GM23248 (cell line): ENCODE data around the gene NDE1. TPM values are rescaled to one million over a fixed set of nuclear protein-coding genes. Genes with fewer than 3 reads are reported as not detected.

ENCODE experiments used
- DNase-seq: peaks from one replicate; pipeline ENCODE4 v3.0.0-alpha.2; 2015
- H2AFZ ChIP-seq: fragments of 200-600 bp; sonication (generic); 2 replicates; pipeline ENCODE4 v1.6.1; 2016; ENCODE audit warnings: antibody characterized with exemption
- H3F3A ChIP-seq: fragments of 200-600 bp; sonication (generic); 2 replicates; pipeline ENCODE4 v1.6.1; 2016; ENCODE audit warnings: mild to moderate bottlenecking, antibody characterized with exemption, mixed run types; ENCODE audit not compliant: insufficient read depth
- H3K27ac ChIP-seq: fragments of 200-600 bp; sonication (generic); 2 replicates; pipeline ENCODE4 v1.5.1; 2016; ENCODE audit warnings: mild to moderate bottlenecking
- H3K27me3 ChIP-seq: fragments of 200-600 bp; sonication (generic); replicated peaks from 2 replicates; pipeline ENCODE4 v1.6.1; 2016; ENCODE audit warnings: mild to moderate bottlenecking; ENCODE audit not compliant: insufficient read depth
- H3K36me3 ChIP-seq: fragments of 200-600 bp; sonication (generic); 2 replicates; pipeline ENCODE4 v1.6.1; 2016; ENCODE audit warnings: low read depth, mild to moderate bottlenecking
- H3K4me1 ChIP-seq: fragments of 200-600 bp; sonication (generic); 2 replicates; pipeline ENCODE4 v1.6.1; 2016; ENCODE audit warnings: mild to moderate bottlenecking; ENCODE audit not compliant: insufficient read depth
- H3K4me2 ChIP-seq: fragments of 200-600 bp; sonication (generic); one replicate; pipeline ENCODE4 v1.6.1; 2016; ENCODE audit warnings: mild to moderate bottlenecking; ENCODE audit not compliant: unreplicated experiment
- H3K4me3 ChIP-seq: fragments of 200-600 bp; sonication (generic); 2 replicates; pipeline ENCODE4 v1.5.1; 2016; ENCODE audit warnings: mild to moderate bottlenecking
- H3K79me2 ChIP-seq: fragments of 200-600 bp; sonication (generic); 2 replicates; pipeline ENCODE4 v1.6.1; 2016; ENCODE audit warnings: mild to moderate bottlenecking; ENCODE audit not compliant: insufficient read depth
- H3K9ac ChIP-seq: fragments of 200-600 bp; sonication (generic); 2 replicates; pipeline ENCODE4 v1.6.1; 2016; ENCODE audit warnings: mild to moderate bottlenecking
- H3K9me2 ChIP-seq: fragments of 200-600 bp; sonication (generic); 2 replicates; pipeline ENCODE4 v1.6.1; 2016; ENCODE audit warnings: mixed run types, mild to moderate bottlenecking, moderate library complexity; ENCODE audit not compliant: insufficient read depth
- H3K9me3 ChIP-seq: fragments of 200-600 bp; sonication (generic); one replicate; pipeline ENCODE4 v1.6.1; 2017; ENCODE audit warnings: low read depth
- H4K20me1 ChIP-seq: fragments of 200-600 bp; sonication (generic); 2 replicates; pipeline ENCODE4 v1.6.0; 2016; ENCODE audit not compliant: insufficient read depth
- EZH2 ChIP-seq: fragments of 200-600 bp; sonication (generic); IDR thresholded peaks from 2 replicates; pipeline ENCODE4 v1.6.1; 2018; ENCODE audit warnings: antibody characterized with exemption, mild to moderate bottlenecking; ENCODE audit not compliant: insufficient read depth, poor library complexity, severe bottlenecking
- EZH2phosphoT487 ChIP-seq: fragments of 200-600 bp; sonication (generic); IDR thresholded peaks from 2 replicates; pipeline ENCODE4 v1.6.1; 2018; ENCODE audit warnings: antibody characterized with exemption, moderate library complexity, mild to moderate bottlenecking, low read depth; ENCODE audit not compliant: insufficient read depth
- WGBS, 2 experiments: methylation state at CpG; one replicate each; pipeline ENCODE4 v1.1.6; 2015 to 2017; ENCODE audit warnings: low lambda C conversion rate in 2 of 2, low coverage in 1 of 2; ENCODE audit errors: missing lambda C conversion rate in 2 of 2; 5-methylcytosine and 5-hydroxymethylcytosine counted together
- in situ Hi-C: fragments of 300-500 bp; cut with MboI; formaldehyde crosslinking; loops from 2 replicates; pipeline ENCODE4 v1.15.0; 2020
- polyA plus RNA-seq: library from polyadenylated mRNA; unstranded; fragments of >200 nt; fragmentation: Nextera tagmentation; extraction: Ambion mirVana; gene quantifications from 2 replicates; pipeline ENCODE4 v1.2.1, GENCODE V29; 2016
- total RNA-seq: library from RNA; depleted of rRNA; stranded (reverse); fragments of >200 nt; shearing (Covaris generic); gene quantifications from 2 replicates; pipeline ENCODE4 v1.2.3, GENCODE V29; 2014

Gene NDE1
- total and polyA plus RNA-seq, 2 experiments from 2014 or later = 31.2 to 37.8 TPM

- Histone ChIP-seq H4K20me1 (no peaks in the 10 kb centered on the region), H3K4me1 (peaks cover 18% of the 10 kb centered on the region), H3K36me3 (peaks cover 13% of the 10 kb centered on the region; the same call in 1 of the 2 replicates), H3K9ac (no peak overlapping the region), H3K27ac (peak overlapping the region; percentile 37), H3K27me3 (no peaks in the 10 kb centered on the region), H3K79me2 (no peaks in the 10 kb centered on the region), H3K4me3 (no peak overlapping the region), H3K9me2 (no peaks in the 10 kb centered on the region), H2AFZ (no peak overlapping the region), H3K9me3 (no peaks in the 10 kb centered on the region), H3F3A (peaks cover 27% of the 10 kb centered on the region; the same call in 1 of the 2 replicates), H3K4me2 (peak overlapping the region; percentile 15)
- TF ChIP-seq EZH2 (no peak), EZH2phosphoT487 (no peak)
- DNase-seq = peak; percentile 83
- 17 to 25% methylated on average over 4 of the region's 4 CpGs for WGBS, 2 experiments
- in situ Hi-C loops = no loop called here
These were observed 31.7 kb upstream of the NDE1 start for GRCh38 chr16:15618392-15618791.

GRCh38 chr16:15620611-15621195 lies 29.3 kb upstream of the NDE1 start:
- no peaks in the 10 kb centered on the region for H3K79me2 ChIP-seq
- no peak overlapping the region for H3K4me2 ChIP-seq
- peak; percentile 27 for DNase-seq
- no peaks in the 10 kb centered on the region for H4K20me1 ChIP-seq
- H3K27ac ChIP-seq = no peak overlapping the region
- H2AFZ ChIP-seq = no peak overlapping the region
- no peaks in the 10 kb centered on the region for H3K9me3 ChIP-seq
- in situ Hi-C loops = no loop called here
- peaks cover 18% of the 10 kb centered on the region for H3K4me1 ChIP-seq
- no peaks in the 10 kb centered on the region for H3K9me2 ChIP-seq
- no peaks in the 10 kb centered on the region for H3K27me3 ChIP-seq
- H3K4me3 ChIP-seq = no peak overlapping the region
- peaks cover 26% of the 10 kb centered on the region; the same call in 1 of the 2 replicates for H3K36me3 ChIP-seq
- WGBS, 2 experiments = 82 to 88% methylated on average over 6 of the region's 6 CpGs
- H3K9ac ChIP-seq = no peak overlapping the region
- peaks cover 27% of the 10 kb centered on the region; the same call in 1 of the 2 replicates for H3F3A ChIP-seq
- no peak for TF ChIP-seq EZH2phosphoT487
- no peak for TF ChIP-seq EZH2

- Histone ChIP-seq H2AFZ (no peak overlapping the region), H3K4me2 (no peak overlapping the region), H3K36me3 (peaks cover 26% of the 10 kb centered on the region; the same call in 1 of the 2 replicates), H3K4me3 (no peak overlapping the region), H4K20me1 (no peaks in the 10 kb centered on the region), H3K27ac (no peak overlapping the region), H3K9me3 (no peaks in the 10 kb centered on the region), H3K27me3 (no peaks in the 10 kb centered on the region), H3K4me1 (peaks cover 18% of the 10 kb centered on the region), H3K9ac (no peak overlapping the region), H3K79me2 (no peaks in the 10 kb centered on the region), H3F3A (peaks cover 24% of the 10 kb centered on the region; the same call in 1 of the 2 replicates), H3K9me2 (no peaks in the 10 kb centered on the region)
- no peak for DNase-seq
- WGBS, 2 experiments = 97 to 98% methylated on average over 4 of the region's 4 CpGs
- in situ Hi-C loops = no loop called here
- TF ChIP-seq EZH2phosphoT487 = no peak
- TF ChIP-seq EZH2 = no peak
These were observed 28.6 kb upstream of the NDE1 start for GRCh38 chr16:15621456-15621855.

GRCh38 chr16:15621889-15622288 lies 28.2 kb upstream of the NDE1 start:
- in situ Hi-C loops = no loop called here
- Histone ChIP-seq H4K20me1 (no peaks in the 10 kb centered on the region), H3K27ac (no peak overlapping the region), H3F3A (peaks cover 20% of the 10 kb centered on the region; the same call in 1 of the 2 replicates), H3K4me3 (no peak overlapping the region), H3K79me2 (no peaks in the 10 kb centered on the region), H3K4me1 (peaks cover 18% of the 10 kb centered on the region), H3K9me3 (no peaks in the 10 kb centered on the region), H3K4me2 (no peak overlapping the region), H3K9ac (no peak overlapping the region), H3K36me3 (peaks cover 26% of the 10 kb centered on the region; the same call in 1 of the 2 replicates), H3K27me3 (no peaks in the 10 kb centered on the region), H3K9me2 (no peaks in the 10 kb centered on the region), H2AFZ (no peak overlapping the region)
- no peak for DNase-seq
- no peak for TF ChIP-seq EZH2
- TF ChIP-seq EZH2phosphoT487 = no peak
- WGBS, 2 experiments = 91 to 95% methylated on average over 8 of the region's 8 CpGs
